Measurements from ENCODE around the gene LMNB1. TPM values are rescaled to one million over a fixed set of nuclear protein-coding genes. Genes with fewer than 3 reads are reported as not detected.
A peak's percentile ranks its signal among the peaks of the same experiment; 100 is the strongest.

LMNB1 gene
- total and polyA plus RNA-seq, 2 donors = 27.2 to 120 TPM

GRCh38 chr5:126794157-126794828 is 17.4 kb downstream of the LMNB1 start:
- Histone ChIP-seq H3K36me3 (ENCODE audit: control insufficient read depth in 2 of 2, insufficient read depth in 2 of 2, low read length in 1 of 2) (peaks cover 0 to 16% of the 10 kb centered on the region in 2 donors), H3K27ac (ENCODE audit: low read depth in 1 of 2, low read length in 1 of 2) (no peak overlapping the region), H3K9me3 (ENCODE audit: control insufficient read depth in 2 of 2, insufficient read depth in 1 of 2, low read length in 1 of 2) (no peaks in the 10 kb centered on the region), H3K27me3 (ENCODE audit: control insufficient read depth in 2 of 2, insufficient read depth in 1 of 2, low read length in 1 of 2) (no peaks in the 10 kb centered on the region), H3K4me1 (ENCODE audit: control insufficient read depth in 2 of 2, insufficient read depth in 2 of 2, low read length in 2 of 2) (no peaks in the 10 kb centered on the region), H3K4me3 (ENCODE audit: low read length in 2 of 2) (no peak overlapping the region)
- DNase-seq (ENCODE audit: low read depth in 6 of 9, low spot score in 9 of 9) = no peak
- 79% methylated on average over 6 of the region's 6 CpGs for WGBS

GRCh38 chr5:126799780-126800179 is 22.8 kb downstream of the LMNB1 start:
- H3K27me3 ChIP-seq (ENCODE audit: control insufficient read depth in 2 of 2, insufficient read depth in 1 of 2, low read length in 1 of 2) = no peaks in the 10 kb centered on the region
- no peaks in the 10 kb centered on the region for H3K4me1 ChIP-seq (ENCODE audit: control insufficient read depth in 2 of 2, insufficient read depth in 2 of 2, low read length in 2 of 2)
- no peaks in the 10 kb centered on the region for H3K9me3 ChIP-seq (ENCODE audit: control insufficient read depth in 2 of 2, insufficient read depth in 1 of 2, low read length in 1 of 2)
- DNase-seq (ENCODE audit: low read depth in 6 of 9, low spot score in 9 of 9) = no peak
- H3K36me3 ChIP-seq (ENCODE audit: control insufficient read depth in 2 of 2, insufficient read depth in 2 of 2, low read length in 1 of 2) = peaks cover 5 to 24% of the 10 kb centered on the region in 2 donors
- 85% methylated on average over 1 of the region's 1 CpG for WGBS
- H3K4me3 ChIP-seq (ENCODE audit: low read length in 2 of 2) = no peak overlapping the region
- peak overlapping the region in 1 of 2 donors; percentile 9 for H3K27ac ChIP-seq (ENCODE audit: low read depth in 1 of 2, low read length in 1 of 2)

GRCh38 chr5:126801174-126801991 is 24.4 kb downstream of the LMNB1 start:
- WGBS = 91% methylated on average over 4 of the region's 4 CpGs
- H3K27ac ChIP-seq (ENCODE audit: low read depth in 1 of 2, low read length in 1 of 2) = no peak overlapping the region
- no peak for DNase-seq (ENCODE audit: low read depth in 6 of 9, low spot score in 9 of 9)
- no peaks in the 10 kb centered on the region for H3K27me3 ChIP-seq (ENCODE audit: control insufficient read depth in 2 of 2, insufficient read depth in 1 of 2, low read length in 1 of 2)
- H3K36me3 ChIP-seq (ENCODE audit: control insufficient read depth in 2 of 2, insufficient read depth in 2 of 2, low read length in 1 of 2) = peaks cover 12 to 35% of the 10 kb centered on the region in 2 donors
- H3K4me1 ChIP-seq (ENCODE audit: control insufficient read depth in 2 of 2, insufficient read depth in 2 of 2, low read length in 2 of 2) = no peaks in the 10 kb centered on the region
- H3K9me3 ChIP-seq (ENCODE audit: control insufficient read depth in 2 of 2, insufficient read depth in 1 of 2, low read length in 1 of 2) = no peaks in the 10 kb centered on the region
- H3K4me3 ChIP-seq (ENCODE audit: low read length in 2 of 2) = no peak overlapping the region

- Histone ChIP-seq H3K4me1 (ENCODE audit: control insufficient read depth in 2 of 2, insufficient read depth in 2 of 2, low read length in 2 of 2) (no peaks in the 10 kb centered on the region), H3K27me3 (ENCODE audit: control insufficient read depth in 2 of 2, insufficient read depth in 1 of 2, low read length in 1 of 2) (no peaks in the 10 kb centered on the region), H3K9me3 (ENCODE audit: control insufficient read depth in 2 of 2, insufficient read depth in 1 of 2, low read length in 1 of 2) (no peaks in the 10 kb centered on the region), H3K4me3 (ENCODE audit: low read length in 2 of 2) (no peak overlapping the region), H3K36me3 (ENCODE audit: control insufficient read depth in 2 of 2, insufficient read depth in 2 of 2, low read length in 1 of 2) (peaks cover 17 to 39% of the 10 kb centered on the region in 2 donors), H3K27ac (ENCODE audit: low read depth in 1 of 2, low read length in 1 of 2) (no peak overlapping the region)
- 24% methylated on average over 1 of the region's 1 CpG for WGBS
- DNase-seq (ENCODE audit: low read depth in 6 of 9, low spot score in 9 of 9) = peak in 2 of 9 donors; percentile 7 to 50
Observed at GRCh38 chr5:126801992-126802294, 25.0 kb downstream of the LMNB1 start.

GRCh38 chr5:126805063-126805462 is 28.1 kb downstream of the LMNB1 start:
- no peaks in the 10 kb centered on the region for H3K9me3 ChIP-seq (ENCODE audit: control insufficient read depth in 2 of 2, insufficient read depth in 1 of 2, low read length in 1 of 2)
- no peaks in the 10 kb centered on the region for H3K4me1 ChIP-seq (ENCODE audit: control insufficient read depth in 2 of 2, insufficient read depth in 2 of 2, low read length in 2 of 2)
- DNase-seq (ENCODE audit: low read depth in 6 of 9, low spot score in 9 of 9) = no peak
- H3K27me3 ChIP-seq (ENCODE audit: control insufficient read depth in 2 of 2, insufficient read depth in 1 of 2, low read length in 1 of 2) = no peaks in the 10 kb centered on the region
- H3K36me3 ChIP-seq (ENCODE audit: control insufficient read depth in 2 of 2, insufficient read depth in 2 of 2, low read length in 1 of 2) = peaks cover 29 to 58% of the 10 kb centered on the region in 2 donors
- no peak overlapping the region for H3K27ac ChIP-seq (ENCODE audit: low read depth in 1 of 2, low read length in 1 of 2)
- 92% methylated on average over 2 of the region's 2 CpGs for WGBS
- H3K4me3 ChIP-seq (ENCODE audit: low read length in 2 of 2) = no peak overlapping the region

GRCh38 chr5:126808521-126808988 is 31.6 kb downstream of the LMNB1 start:
- Histone ChIP-seq H3K27me3 (ENCODE audit: control insufficient read depth in 2 of 2, insufficient read depth in 1 of 2, low read length in 1 of 2) (no peaks in the 10 kb centered on the region), H3K4me3 (ENCODE audit: low read length in 2 of 2) (no peak overlapping the region), H3K27ac (ENCODE audit: low read depth in 1 of 2, low read length in 1 of 2) (no peak overlapping the region), H3K36me3 (ENCODE audit: control insufficient read depth in 2 of 2, insufficient read depth in 2 of 2, low read length in 1 of 2) (peaks cover 45 to 86% of the 10 kb centered on the region in 2 donors), H3K9me3 (ENCODE audit: control insufficient read depth in 2 of 2, insufficient read depth in 1 of 2, low read length in 1 of 2) (no peaks in the 10 kb centered on the region), H3K4me1 (ENCODE audit: control insufficient read depth in 2 of 2, insufficient read depth in 2 of 2, low read length in 2 of 2) (no peaks in the 10 kb centered on the region)
- peak in 1 of 9 donors; percentile 32 for DNase-seq (ENCODE audit: low read depth in 6 of 9, low spot score in 9 of 9)
- WGBS = 95% methylated on average over 5 of the region's 5 CpGs

- H3K4me1 ChIP-seq (ENCODE audit: control insufficient read depth in 2 of 2, insufficient read depth in 2 of 2, low read length in 2 of 2) = no peaks in the 10 kb centered on the region
Observed at GRCh38 chr5:126809916-126810315, 33.0 kb downstream of the LMNB1 start.

GRCh38 chr5:126810596-126811380 is 33.9 kb downstream of the LMNB1 start:
- no peaks in the 10 kb centered on the region for H3K9me3 ChIP-seq (ENCODE audit: control insufficient read depth in 2 of 2, insufficient read depth in 1 of 2, low read length in 1 of 2)
- no peaks in the 10 kb centered on the region for H3K27me3 ChIP-seq (ENCODE audit: control insufficient read depth in 2 of 2, insufficient read depth in 1 of 2, low read length in 1 of 2)
- H3K27ac ChIP-seq (ENCODE audit: low read depth in 1 of 2, low read length in 1 of 2) = peak overlapping the region in 1 of 2 donors; percentile 83
- H3K4me3 ChIP-seq (ENCODE audit: low read length in 2 of 2) = no peak overlapping the region
- no peaks in the 10 kb centered on the region for H3K4me1 ChIP-seq (ENCODE audit: control insufficient read depth in 2 of 2, insufficient read depth in 2 of 2, low read length in 2 of 2)
- H3K36me3 ChIP-seq (ENCODE audit: control insufficient read depth in 2 of 2, insufficient read depth in 2 of 2, low read length in 1 of 2) = peaks cover 48 to 89% of the 10 kb centered on the region in 2 donors
- DNase-seq (ENCODE audit: low read depth in 6 of 9, low spot score in 9 of 9) = no peak
- 97% methylated on average over 4 of the region's 4 CpGs for whole genome bisulfite sequencing

More at GRCh38 chr5:126809916-126810315, 33.0 kb downstream of the LMNB1 start:
- Histone ChIP-seq H3K36me3 (ENCODE audit: control insufficient read depth in 2 of 2, insufficient read depth in 2 of 2, low read length in 1 of 2) (peaks cover 48 to 90% of the 10 kb centered on the region in 2 donors), H3K27me3 (ENCODE audit: control insufficient read depth in 2 of 2, insufficient read depth in 1 of 2, low read length in 1 of 2) (no peaks in the 10 kb centered on the region), H3K4me3 (ENCODE audit: low read length in 2 of 2) (no peak overlapping the region), H3K9me3 (ENCODE audit: control insufficient read depth in 2 of 2, insufficient read depth in 1 of 2, low read length in 1 of 2) (no peaks in the 10 kb centered on the region), H3K27ac (ENCODE audit: low read depth in 1 of 2, low read length in 1 of 2) (no peak overlapping the region)
- no peak for DNase-seq (ENCODE audit: low read depth in 6 of 9, low spot score in 9 of 9)
- 94% methylated on average over 7 of the region's 7 CpGs for WGBS
